H9 (cell line): Measurements from ENCODE around the gene CSTPP1. TPM values are rescaled to one million over a fixed set of nuclear protein-coding genes. Genes with fewer than 3 reads are reported as not detected.

Source experiments
- DNase-seq: peaks from one replicate; pipeline ENCODE4 v3.0.0-alpha.2; 2017
- H2AFZ ChIP-seq: one replicate; pipeline ENCODE4 v1.6.1; 2013; ENCODE audit warnings: mild to moderate bottlenecking, low read length, control low read depth, moderate library complexity
- H2AK5ac ChIP-seq: 2 replicates; pipeline ENCODE4 v1.6.1; 2013; ENCODE audit warnings: low read length, control low read depth, mixed read lengths; ENCODE audit not compliant: insufficient read length
- H2BK120ac ChIP-seq: one replicate; pipeline ENCODE4 v1.6.1; 2013; ENCODE audit warnings: low read depth, mild to moderate bottlenecking, low read length, control low read depth, inconsistent platforms; ENCODE audit not compliant: poor library complexity, severe bottlenecking
- H2BK12ac ChIP-seq: 2 replicates; pipeline ENCODE4 v1.6.1; 2013; ENCODE audit warnings: low read length, control low read depth, mixed read lengths, low read depth; ENCODE audit not compliant: insufficient read length
- H2BK15ac ChIP-seq: 2 replicates; pipeline ENCODE4 v1.6.1; 2013; ENCODE audit warnings: low read depth, low read length, control low read depth
- H2BK20ac ChIP-seq: one replicate; pipeline ENCODE4 v1.6.1; 2013; ENCODE audit warnings: low read depth, mild to moderate bottlenecking, low read length, control low read depth, inconsistent platforms; ENCODE audit not compliant: poor library complexity, severe bottlenecking
- H2BK5ac ChIP-seq: 2 replicates; pipeline ENCODE4 v1.6.1; 2013; ENCODE audit warnings: low read length, control low read depth, mixed read lengths; ENCODE audit not compliant: insufficient read length
- H3K14ac ChIP-seq: 2 replicates; pipeline ENCODE4 v1.6.1; 2013; ENCODE audit warnings: low read length, control low read depth; ENCODE audit not compliant: insufficient read depth
- H3K18ac ChIP-seq: 2 replicates; pipeline ENCODE4 v1.6.1; 2013; ENCODE audit warnings: low read depth, mild to moderate bottlenecking, mixed read lengths, low read length, control low read depth; ENCODE audit not compliant: insufficient read length
- H3K23ac ChIP-seq: 2 replicates; pipeline ENCODE4 v1.6.1; 2013; ENCODE audit warnings: low read length, control low read depth, mixed read lengths, low read depth; ENCODE audit not compliant: insufficient read length
- H3K23me2 ChIP-seq: 2 replicates; pipeline ENCODE4 v1.6.1; 2013; ENCODE audit warnings: low read depth, mild to moderate bottlenecking, mixed read lengths, low read length, control low read depth; ENCODE audit not compliant: insufficient read length, poor library complexity, severe bottlenecking
- H3K27ac ChIP-seq: 2 replicates; pipeline ENCODE4 v1.5.1; 2013; ENCODE audit warnings: low read length, control low read depth, mixed read lengths, low read depth; ENCODE audit not compliant: insufficient read length
- H3K27me3 ChIP-seq: 2 replicates; pipeline ENCODE4 v1.6.1; 2013; ENCODE audit warnings: low read length, control low read depth, inconsistent platforms; ENCODE audit not compliant: insufficient read depth
- H3K4ac ChIP-seq: 2 replicates; pipeline ENCODE4 v1.6.1; 2013; ENCODE audit warnings: low read depth, mild to moderate bottlenecking, control low read depth, inconsistent platforms, low read length, moderate library complexity
- H3K4me1 ChIP-seq: 2 replicates; pipeline ENCODE4 v1.6.1; 2013; ENCODE audit warnings: low read length, control low read depth, inconsistent platforms; ENCODE audit not compliant: insufficient read depth
- H3K4me2 ChIP-seq: 2 replicates; pipeline ENCODE4 v1.6.1; 2013; ENCODE audit warnings: low read length, control low read depth, mixed read lengths; ENCODE audit not compliant: insufficient read length, insufficient read depth
- H3K56ac ChIP-seq: 2 replicates; pipeline ENCODE4 v1.6.1; 2013; ENCODE audit warnings: low read depth, mild to moderate bottlenecking, mixed read lengths, low read length, control low read depth; ENCODE audit not compliant: insufficient read length
- H3K79me1 ChIP-seq: 2 replicates; pipeline ENCODE4 v1.6.1; 2013; ENCODE audit warnings: low read depth, mild to moderate bottlenecking, moderate library complexity, low read length, control low read depth, inconsistent platforms; ENCODE audit not compliant: insufficient read depth, poor library complexity, severe bottlenecking
- H3K79me2 ChIP-seq: 2 replicates; pipeline ENCODE4 v1.6.1; 2013; ENCODE audit warnings: low read length, control low read depth, inconsistent platforms; ENCODE audit not compliant: insufficient read depth
- H3K9ac ChIP-seq: 2 replicates; pipeline ENCODE4 v1.6.1; 2013; ENCODE audit warnings: low read length, control low read depth, mixed read lengths; ENCODE audit not compliant: insufficient read length; ENCODE audit errors: extremely low read depth
- H3K9me3 ChIP-seq: one replicate; pipeline ENCODE4 v1.6.1; 2013; ENCODE audit warnings: low read depth, low read length, inconsistent platforms; ENCODE audit not compliant: control insufficient read depth
- H3T11ph ChIP-seq: one replicate; pipeline ENCODE4 v1.6.1; 2013; ENCODE audit warnings: mild to moderate bottlenecking, low read length, control low read depth, inconsistent platforms
- H4K20me1 ChIP-seq: one replicate; pipeline ENCODE4 v1.6.1; 2013; ENCODE audit not compliant: control insufficient read depth, insufficient read length, insufficient read depth
- H4K5ac ChIP-seq: 2 replicates; pipeline ENCODE4 v1.6.1; 2013; ENCODE audit warnings: low read depth, mild to moderate bottlenecking, mixed read lengths, low read length, control low read depth; ENCODE audit not compliant: insufficient read length
- H4K8ac ChIP-seq: replicated peaks from 2 replicates; pipeline ENCODE4 v1.6.1; 2013; ENCODE audit warnings: low read length, control low read depth, mixed read lengths, low read depth; ENCODE audit not compliant: insufficient read length
- H4K91ac ChIP-seq: 2 replicates; pipeline ENCODE4 v1.6.1; 2013; ENCODE audit warnings: low read depth, mild to moderate bottlenecking, moderate library complexity, mixed read lengths, low read length, control low read depth; ENCODE audit not compliant: insufficient read length
- H3K27ac Mint-ChIP-seq, 3 experiments: 2 replicates in 2 of 3; 3 replicates in 1 of 3; pipeline ENCODE4 v1.8.0; 2020 to 2021; ENCODE audit warnings: mixed read lengths in 3 of 3, mild to moderate bottlenecking in 1 of 3, moderate library complexity in 1 of 3
- H3K27me3 Mint-ChIP-seq: 2 replicates; pipeline ENCODE4 v1.8.0; 2021; ENCODE audit warnings: low read depth, mild to moderate bottlenecking, moderate library complexity, mixed read lengths
- H3K36me3 Mint-ChIP-seq, 3 experiments: 2 replicates in 2 of 3; 3 replicates in 1 of 3; pipeline ENCODE4 v1.8.0; 2020 to 2021; ENCODE audit warnings: low read depth in 3 of 3, mixed read lengths in 3 of 3; ENCODE audit not compliant: insufficient read depth in 1 of 3
- H3K4me1 Mint-ChIP-seq, 2 experiments: 2 replicates each; pipeline ENCODE4 v1.8.0; 2020; ENCODE audit warnings: mixed read lengths in 2 of 2
- H3K4me3 Mint-ChIP-seq, 2 experiments: 2 replicates in 1 of 2; 3 replicates in 1 of 2; pipeline ENCODE4 v1.8.0; 2020 to 2021; ENCODE audit warnings: mild to moderate bottlenecking in 2 of 2, mixed read lengths in 2 of 2, moderate library complexity in 1 of 2
- H3K9me3 Mint-ChIP-seq, 2 experiments: 2 replicates in 1 of 2; 3 replicates in 1 of 2; pipeline ENCODE4 v1.8.0; 2020; ENCODE audit warnings: mild to moderate bottlenecking in 2 of 2, mixed read lengths in 2 of 2, moderate library complexity in 1 of 2
- CTCF ChIP-seq: fragments of 200-600 bp; sonication (generic); conservative IDR thresholded peaks from 3 replicates; pipeline ENCODE4 v1.8.0; 2021; ENCODE audit warnings: antibody characterized with exemption, mild to moderate bottlenecking
- WGBS: extraction: QIAGEN DNeasy Blood & Tissue Kit; methylation state at CpG from one replicate; pipeline ENCODE4 v1.1.7; 2013; ENCODE audit warnings: missing lambda C conversion rate, low lambda C conversion rate, mixed read lengths; ENCODE audit not compliant: insufficient read length; ENCODE audit errors: extremely low coverage; 5-methylcytosine and 5-hydroxymethylcytosine counted together
- total RNA-seq: library from RNA; stranded (reverse); gene quantifications from 2 replicates; pipeline ENCODE4 v1.2.1, GENCODE V29; 2021

Gene CSTPP1
- total RNA-seq, 1 experiment from 2014 or later = 21.2 TPM

GRCh38 chr11:46892109-46892508, 44.5 kb upstream of the CSTPP1 start:
- Histone ChIP-seq H3K4me2 (no peak overlapping the region), H3K23me2 (no peaks in the 10 kb centered on the region), H2BK120ac (no peak overlapping the region), H3T11ph (no peak overlapping the region), H3K27ac (no peak overlapping the region), H2AK5ac (no peak overlapping the region), H2BK12ac (no peak overlapping the region), H3K9me3 (no peaks in the 10 kb centered on the region), H4K5ac (no peak overlapping the region), H3K4ac (no peak overlapping the region), H2BK20ac (no peak overlapping the region), H2BK15ac (no peak overlapping the region), H2AFZ (no peak overlapping the region), H3K4me1 (no peaks in the 10 kb centered on the region), H3K79me2 (no peaks in the 10 kb centered on the region), H3K79me1 (no peaks in the 10 kb centered on the region), H3K18ac (no peak overlapping the region), H3K9ac (no peak overlapping the region), H3K23ac (no peak overlapping the region), H2BK5ac (no peak overlapping the region), H3K56ac (no peak overlapping the region), H4K8ac (no peak overlapping the region), H3K27me3 (no peaks in the 10 kb centered on the region), H3K14ac (no peak overlapping the region), H4K20me1 (peaks cover 3% of the 10 kb centered on the region), H4K91ac (no peak overlapping the region)
- peaks cover 0 to 9% of the 10 kb centered on the region in 2 experiments; a peak in 2 of 4 replicates for H3K4me1 Mint-ChIP-seq
- no peak overlapping the region for H3K4me3 Mint-ChIP-seq
- WGBS = no CpG with 5 or more reads among the region's 2 CpGs
- no peak overlapping the region for H3K27ac Mint-ChIP-seq
- H3K36me3 Mint-ChIP-seq = peaks cover 29 to 38% (median 37%) of the 10 kb centered on the region in 3 experiments; a peak in 6 of 7 replicates
- no peak for TF ChIP-seq CTCF
- H3K27me3 Mint-ChIP-seq = no peaks in the 10 kb centered on the region
- no peak for DNase-seq
- no peaks in the 10 kb centered on the region for H3K9me3 Mint-ChIP-seq
